Lower lobe of right lung (tissue), 2 donors: ENCODE measurements around the gene INPP5A. TPM values are rescaled to one million over a fixed set of nuclear protein-coding genes. Genes with fewer than 3 reads are reported as not detected.
A peak's percentile ranks its signal among the peaks of the same experiment; 100 is the strongest.

Experiments
- ATAC-seq, 2 donors: fragments of 200-7000 bp; cut with Tn5 transposase; one replicate each; pipeline ENCODE4 v1.9.1; 2020 to 2022; ENCODE audit warnings: mild to moderate bottlenecking in 2 of 2, moderate library complexity in 2 of 2
- DNase-seq: peaks from one replicate; pipeline ENCODE4 v3.0.0-alpha.2; 2020
- H3K27ac ChIP-seq: fragments of 200-600 bp; one replicate; pipeline ENCODE4 v1.8.0; 2022
- H3K27me3 ChIP-seq: fragments of 200-600 bp; one replicate; pipeline ENCODE4 v1.8.0; 2022; ENCODE audit warnings: low read depth
- H3K36me3 ChIP-seq: fragments of 200-600 bp; one replicate; pipeline ENCODE4 v1.8.0; 2022; ENCODE audit warnings: mild to moderate bottlenecking
- H3K4me1 ChIP-seq: fragments of 200-600 bp; one replicate; pipeline ENCODE4 v1.8.0; 2022
- H3K4me3 ChIP-seq: fragments of 200-600 bp; one replicate; pipeline ENCODE4 v1.8.0; 2022; ENCODE audit warnings: mild to moderate bottlenecking
- H3K9me3 ChIP-seq: fragments of 200-600 bp; one replicate; pipeline ENCODE4 v1.8.0; 2022
- CTCF ChIP-seq: fragments of 200-600 bp; IDR thresholded peaks from one replicate; pipeline ENCODE4 v1.8.0; 2022; ENCODE audit warnings: antibody characterized with exemption, mild to moderate bottlenecking
- intact Hi-C: fragments of 100-400 bp; cut with DNase I; formaldehyde crosslinking; loops from one replicate; pipeline ENCODE4 v1.11.0; 2022
- total RNA-seq: library from RNA; stranded (reverse); fragmentation: NEBNext Ultra II Directional; extraction: Animal tissue kit (Norgen Biotek cat#: 25700); gene quantifications from one replicate; pipeline ENCODE4 v1.2.1, GENCODE V29; 2021
- donor health status: DM: no; HTN: yes; CAD: no; lungs with severe emphysema.

Gene INPP5A
- total RNA-seq, 1 donor from 2014 or later: 34.1 TPM

- DNase-seq: no peak
- peak in 1 of 2 donors; percentile 8 for ATAC-seq
Measured at GRCh38 chr10:132578287-132578951, 40.8 kb downstream of the INPP5A start.

GRCh38 chr10:132579027-132579859 lies 41.7 kb downstream of the INPP5A start:
- no peak overlapping the region for H3K27ac ChIP-seq
- no peak for ATAC-seq
- peaks cover 63% of the 10 kb centered on the region for H3K4me1 ChIP-seq
- H3K4me3 ChIP-seq: no peak overlapping the region
- no peaks in the 10 kb centered on the region for H3K9me3 ChIP-seq
- no peak for DNase-seq
- H3K36me3 ChIP-seq: no peaks in the 10 kb centered on the region
- no peak for TF ChIP-seq CTCF
- intact Hi-C loops: no loop called here
- no peaks in the 10 kb centered on the region for H3K27me3 ChIP-seq

More at GRCh38 chr10:132578287-132578951, 40.8 kb downstream of the INPP5A start:
- Histone ChIP-seq H3K4me1 (peaks cover 54% of the 10 kb centered on the region), H3K4me3 (no peak overlapping the region), H3K36me3 (no peaks in the 10 kb centered on the region), H3K9me3 (no peaks in the 10 kb centered on the region), H3K27ac (no peak overlapping the region), H3K27me3 (no peaks in the 10 kb centered on the region)
- no peak for TF ChIP-seq CTCF
- intact Hi-C loops: no loop called here

- H3K27me3 ChIP-seq: no peaks in the 10 kb centered on the region
- TF ChIP-seq CTCF: no peak
- H3K36me3 ChIP-seq: no peaks in the 10 kb centered on the region
- ATAC-seq (no peak), DNase-seq (no peak)
- intact Hi-C loops: no loop called here
- H3K27ac ChIP-seq: no peak overlapping the region
- H3K4me3 ChIP-seq: no peak overlapping the region
- no peaks in the 10 kb centered on the region for H3K9me3 ChIP-seq
- peaks cover 65% of the 10 kb centered on the region for H3K4me1 ChIP-seq
Measured at GRCh38 chr10:132580143-132580542, 42.6 kb downstream of the INPP5A start.

GRCh38 chr10:132580617-132581016 lies 43.0 kb downstream of the INPP5A start:
- DNase-seq (no peak), ATAC-seq (no peak)
- intact Hi-C loops: no loop called here
- peaks cover 63% of the 10 kb centered on the region for H3K4me1 ChIP-seq
- H3K4me3 ChIP-seq: no peak overlapping the region
- H3K36me3 ChIP-seq: no peaks in the 10 kb centered on the region
- H3K27me3 ChIP-seq: no peaks in the 10 kb centered on the region
- H3K9me3 ChIP-seq: no peaks in the 10 kb centered on the region
- no peak for TF ChIP-seq CTCF
- H3K27ac ChIP-seq: no peak overlapping the region

- H3K27ac ChIP-seq: no peak overlapping the region
- H3K27me3 ChIP-seq: no peaks in the 10 kb centered on the region
- DNase-seq: no peak
- intact Hi-C loops: no loop called here
- H3K36me3 ChIP-seq: no peaks in the 10 kb centered on the region
- no peaks in the 10 kb centered on the region for H3K9me3 ChIP-seq
- H3K4me3 ChIP-seq: no peak overlapping the region
- no peak for ATAC-seq
- no peak for TF ChIP-seq CTCF
- peaks cover 63% of the 10 kb centered on the region for H3K4me1 ChIP-seq
Measured at GRCh38 chr10:132582137-132582536, 44.5 kb downstream of the INPP5A start.
